GM21619 (cell line): ENCODE data around the gene MAPK14.

Source experiments
- ATAC-seq: cut with Tn5 transposase; IDR thresholded peaks from one replicate; pipeline ENCODE4 v1.9.1; 2021; ENCODE audit not compliant: unreplicated experiment

The MAPK14 gene

GRCh38 chr6:36098920-36099647, 71.5 kb downstream of the MAPK14 start:
- no peak for ATAC-seq

- no peak for ATAC-seq
Observed at GRCh38 chr6:36099869-36100483, 72.4 kb downstream of the MAPK14 start.

- ATAC-seq, result no peak
Observed at GRCh38 chr6:36101691-36102090, 74.1 kb downstream of the MAPK14 start.

GRCh38 chr6:36102853-36103252, 75.2 kb downstream of the MAPK14 start:
- ATAC-seq, result no peak

- ATAC-seq, result no peak
Observed at GRCh38 chr6:36104836-36105235, 77.2 kb downstream of the MAPK14 start.

- ATAC-seq, result no peak
Observed at GRCh38 chr6:36109092-36109491, 81.5 kb downstream of the MAPK14 start.

- no peak for ATAC-seq
Observed at GRCh38 chr6:36110050-36110449, 82.4 kb downstream of the MAPK14 start.

- ATAC-seq, result no peak
Observed at GRCh38 chr6:36110863-36111262, 83.3 kb downstream of the MAPK14 start.

GRCh38 chr6:36111526-36111925, 83.9 kb downstream of the MAPK14 start:
- no peak for ATAC-seq

GRCh38 chr6:36113049-36113448, 85.4 kb downstream of the MAPK14 start:
- no peak for ATAC-seq

- no peak for ATAC-seq
Observed at GRCh38 chr6:36113703-36114102, 86.1 kb downstream of the MAPK14 start.

- ATAC-seq, result no peak
Observed at GRCh38 chr6:36114798-36115408, 87.3 kb downstream of the MAPK14 start.

GRCh38 chr6:36115412-36115811, 87.8 kb downstream of the MAPK14 start:
- ATAC-seq, result no peak

- no peak for ATAC-seq
Observed at GRCh38 chr6:36116066-36116864, 88.7 kb downstream of the MAPK14 start.

- no peak for ATAC-seq
Observed at GRCh38 chr6:36116943-36117342, 89.3 kb downstream of the MAPK14 start.

GRCh38 chr6:36117658-36118549, 90.3 kb downstream of the MAPK14 start:
- ATAC-seq, result no peak

- no peak for ATAC-seq
Observed at GRCh38 chr6:36118550-36119107, 91.0 kb downstream of the MAPK14 start.

- ATAC-seq, result no peak
Observed at GRCh38 chr6:36119209-36119608, 91.6 kb downstream of the MAPK14 start.

- ATAC-seq, result no peak
Observed at GRCh38 chr6:36120018-36120417, 92.4 kb downstream of the MAPK14 start.

GRCh38 chr6:36120539-36120938, 92.9 kb downstream of the MAPK14 start:
- peak; percentile 37 for ATAC-seq
